Aorta (tissue), 5 donors: ENCODE measurements around the gene SMCO1. TPM values are rescaled to one million over a fixed set of nuclear protein-coding genes. Genes with fewer than 3 reads are reported as not detected.
"Not testable (repeated sequence)": the region's sequence is repeated elsewhere in the genome, so short reads cannot be mapped to it uniquely, and the experiment has no call there.

Experiments
- ATAC-seq: fragments of 200-7000 bp; cut with Tn5 transposase; one replicate; pipeline ENCODE4 v1.9.1; 2022; ENCODE audit warnings: moderate library complexity; ENCODE audit not compliant: low FRiP score
- DNase-seq, 2 donors: peaks; one replicate each; pipeline ENCODE4 v3.0.0-alpha.2; 2020
- H3K27ac ChIP-seq, 2 donors: one replicate each; pipeline ENCODE4 v1.5.1; 2013; ENCODE audit warnings: low read length in 2 of 2, mild to moderate bottlenecking in 2 of 2, moderate library complexity in 2 of 2, control low read depth in 1 of 2, inconsistent platforms in 1 of 2, low read depth in 1 of 2
- H3K27me3 ChIP-seq, 2 donors: one replicate each; pipeline ENCODE4 v1.6.1; 2013; ENCODE audit warnings: control low read depth in 1 of 2, low read length in 1 of 2, mild to moderate bottlenecking in 1 of 2, moderate library complexity in 1 of 2; ENCODE audit not compliant: insufficient read depth in 2 of 2, control insufficient read depth in 1 of 2
- H3K36me3 ChIP-seq, 2 donors: one replicate each; pipeline ENCODE4 v1.6.1; 2013; ENCODE audit warnings: control low read depth in 1 of 2, low read length in 1 of 2, mild to moderate bottlenecking in 1 of 2; ENCODE audit not compliant: insufficient read depth in 2 of 2, control insufficient read depth in 1 of 2
- H3K4me1 ChIP-seq, 2 donors: one replicate each; pipeline ENCODE4 v1.6.1; 2013; ENCODE audit warnings: low read length in 2 of 2, control low read depth in 1 of 2, mild to moderate bottlenecking in 1 of 2, moderate library complexity in 1 of 2; ENCODE audit not compliant: insufficient read depth in 2 of 2, control insufficient read depth in 1 of 2
- H3K4me3 ChIP-seq, 2 donors: one replicate each; pipeline ENCODE4 v1.5.1; 2013; ENCODE audit warnings: low read length in 2 of 2, control low read depth in 1 of 2, mild to moderate bottlenecking in 1 of 2
- H3K9me3 ChIP-seq: one replicate; pipeline ENCODE4 v1.6.1; 2013; ENCODE audit warnings: mild to moderate bottlenecking, low read length; ENCODE audit not compliant: control insufficient read depth
- WGBS, 2 donors: extraction: QIAGEN DNeasy Blood & Tissue Kit; methylation state at CpG; one replicate each; pipeline ENCODE4 v1.1.7; 2013; 5-methylcytosine and 5-hydroxymethylcytosine counted together
- intact Hi-C, 2 donors: fragments of 100-400 bp; cut with DNase I; formaldehyde crosslinking; loops; one replicate each; pipeline versions ENCODE4 v1.14.2 to v1.15.0; 2022
- polyA plus RNA-seq, 2 donors: library from polyadenylated mRNA; stranded (reverse); fragments of 200-250 nt; gene quantifications; one replicate each; pipeline ENCODE4 v1.2.3, GENCODE V29; 2013
- total RNA-seq, 2 donors: library from RNA; stranded (reverse); fragmentation: NEBNext Ultra II Directional; extraction: Animal tissue kit (Norgen Biotek cat#: 25700); gene quantifications; one replicate each; pipeline ENCODE4 v1.2.1, GENCODE V29; 2021
- donor health status: healthy with polysubstance abuse.
- donor health status: Bipolar disorder and iron deficiency.
- donor health status: DM: no; HTN: no; CAD: no.
- donor health status: DM: no; HTN: no; CAD: no.
- donor health status: DM: yes; HTN: yes; CAD: no.

The SMCO1 gene
- total and polyA plus RNA-seq, 4 donors = not detected

GRCh38 chr3:196531418-196531817, 16.3 kb upstream of the SMCO1 start:
- intact Hi-C loops = loop anchor here (10.0 kb wide), 1 partner anchor 153 kb away; no protein-coding TSS in a partner anchor
- Histone ChIP-seq H3K4me1 (no peaks in the 10 kb centered on the region), H3K9me3 (no peaks in the 10 kb centered on the region), H3K36me3 (no peaks in the 10 kb centered on the region), H3K27me3 (no peaks in the 10 kb centered on the region), H3K4me3 (no peak overlapping the region), H3K27ac (no peak overlapping the region)
- no peak for ATAC-seq
- WGBS, 2 donors = 90 to 91% methylated on average over 4 of the region's 4 CpGs
- DNase-seq = no peak

- H3K36me3 ChIP-seq = no peaks in the 10 kb centered on the region
- no peak overlapping the region for H3K27ac ChIP-seq
- 3 to 7% methylated on average over 52 of the region's 52 CpGs for WGBS, 2 donors
- intact Hi-C loops = loop anchor here (10.0 kb wide), 1 partner anchor 274 kb away; no protein-coding TSS in a partner anchor
- no peaks in the 10 kb centered on the region for H3K9me3 ChIP-seq
- H3K27me3 ChIP-seq = no peaks in the 10 kb centered on the region
- ATAC-seq (peak; percentile 95), DNase-seq (peak; percentile 75 to 94)
- peak overlapping the region in 1 of 2 donors; percentile 28 for H3K4me3 ChIP-seq
- no peaks in the 10 kb centered on the region for H3K4me1 ChIP-seq
These were observed 13.6 kb upstream of the SMCO1 start for GRCh38 chr3:196528639-196529233.

- Histone ChIP-seq H3K27ac (no peak overlapping the region), H3K27me3 (no peaks in the 10 kb centered on the region), H3K4me1 (no peaks in the 10 kb centered on the region), H3K36me3 (no peaks in the 10 kb centered on the region), H3K9me3 (peaks cover 5% of the 10 kb centered on the region), H3K4me3 (no peak overlapping the region)
- ATAC-seq (no peak), DNase-seq (no peak)
- intact Hi-C loops = loop anchor here (10.0 kb wide), 1 partner anchor 270 kb away; no protein-coding TSS in a partner anchor
- WGBS, 2 donors = 82 to 84% methylated on average over 4 of the region's 4 CpGs
These were observed 10.0 kb upstream of the SMCO1 start for GRCh38 chr3:196525141-196525540.

GRCh38 chr3:196524527-196524926, 9.4 kb upstream of the SMCO1 start:
- WGBS, 2 donors = 61 to 64% methylated on average over 5 of the region's 5 CpGs
- Histone ChIP-seq H3K27ac (no peak overlapping the region), H3K9me3 (peaks cover 9% of the 10 kb centered on the region), H3K4me3 (no peak overlapping the region), H3K27me3 (no peaks in the 10 kb centered on the region), H3K4me1 (no peaks in the 10 kb centered on the region), H3K36me3 (no peaks in the 10 kb centered on the region)
- ATAC-seq (no peak), DNase-seq (no peak)
- intact Hi-C loops = loop anchor here (10.0 kb wide), 1 partner anchor 270 kb away; no protein-coding TSS in a partner anchor

GRCh38 chr3:196523841-196524240, 8.7 kb upstream of the SMCO1 start:
- Histone ChIP-seq H3K9me3 (peaks cover 12% of the 10 kb centered on the region), H3K27me3 (no peaks in the 10 kb centered on the region), H3K4me1 (no peaks in the 10 kb centered on the region), H3K36me3 (no peaks in the 10 kb centered on the region), H3K27ac (no peak overlapping the region), H3K4me3 (no peak overlapping the region)
- 95 to 99% methylated on average over 4 of the region's 4 CpGs for WGBS, 2 donors
- ATAC-seq = no peak
- intact Hi-C loops = loop anchor here (10.0 kb wide), 1 partner anchor 269 kb away; no protein-coding TSS in a partner anchor
- DNase-seq = no peak

GRCh38 chr3:196521291-196521690, 6.1 kb upstream of the SMCO1 start:
- not testable (repeated sequence) for H3K27me3 ChIP-seq, H3K36me3 ChIP-seq, H3K4me1 ChIP-seq, H3K4me3 ChIP-seq, H3K27ac ChIP-seq, DNase-seq, ATAC-seq
- 79 to 86% methylated on average over 12 of the region's 12 CpGs for WGBS, 2 donors
- intact Hi-C loops = loop anchor here (10.0 kb wide), 1 partner anchor 266 kb away; no protein-coding TSS in a partner anchor
- peaks cover 15% of the 10 kb centered on the region for H3K9me3 ChIP-seq

GRCh38 chr3:196519718-196520082, 4.6 kb upstream of the SMCO1 start:
- ATAC-seq (no peak), DNase-seq (no peak)
- H3K4me3 ChIP-seq = no peak overlapping the region
- no peak overlapping the region for H3K27ac ChIP-seq
- no peaks in the 10 kb centered on the region for H3K36me3 ChIP-seq
- no peaks in the 10 kb centered on the region for H3K27me3 ChIP-seq
- intact Hi-C loops = loop anchor here (10.0 kb wide), 1 partner anchor 265 kb away; no protein-coding TSS in a partner anchor
- WGBS, 2 donors = 83 to 89% methylated on average over 5 of the region's 5 CpGs
- no peaks in the 10 kb centered on the region for H3K4me1 ChIP-seq
- peaks cover 15% of the 10 kb centered on the region for H3K9me3 ChIP-seq

GRCh38 chr3:196518966-196519717, 4.0 kb upstream of the SMCO1 start:
- H3K27ac ChIP-seq = no peak overlapping the region
- ATAC-seq (no peak), DNase-seq (peak in 1 of 2 donors; percentile 71)
- intact Hi-C loops = no loop called here
- peaks cover 15% of the 10 kb centered on the region for H3K9me3 ChIP-seq
- no peak overlapping the region for H3K4me3 ChIP-seq
- H3K27me3 ChIP-seq = no peaks in the 10 kb centered on the region
- WGBS, 2 donors = 39% methylated on average over 12 of the region's 12 CpGs
- no peaks in the 10 kb centered on the region for H3K4me1 ChIP-seq
- no peaks in the 10 kb centered on the region for H3K36me3 ChIP-seq
